ENCODE measurements around the gene TMEM273.
"Not testable (repeated sequence)": the region's sequence is repeated elsewhere in the genome, so short reads cannot be mapped to it uniquely, and the experiment has no call there.

TMEM273 gene

DNA sequence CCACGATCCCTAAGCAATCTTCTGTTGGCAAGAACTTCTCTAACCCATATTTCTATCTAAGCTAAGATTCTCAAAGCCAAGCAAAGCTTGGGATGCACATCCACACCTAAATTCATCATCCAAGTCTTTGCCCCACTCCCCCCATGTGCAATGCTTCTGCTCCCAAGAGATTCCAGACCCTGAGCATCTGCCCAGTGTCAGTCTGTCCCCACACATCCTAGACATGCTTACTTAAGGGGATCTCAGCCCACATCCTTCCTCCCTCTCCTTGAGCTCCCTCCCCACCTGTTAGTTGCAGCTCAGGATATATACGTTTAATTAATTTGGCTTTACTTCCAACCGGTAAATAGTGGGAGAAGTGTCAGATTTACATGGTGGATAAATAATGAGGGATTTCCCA, 17.0 kb upstream of the TMEM273 start:
- no peak for DNase-seq (ENCODE audit: low read depth in 2 of 2, low spot score in 1 of 2)

DNA sequence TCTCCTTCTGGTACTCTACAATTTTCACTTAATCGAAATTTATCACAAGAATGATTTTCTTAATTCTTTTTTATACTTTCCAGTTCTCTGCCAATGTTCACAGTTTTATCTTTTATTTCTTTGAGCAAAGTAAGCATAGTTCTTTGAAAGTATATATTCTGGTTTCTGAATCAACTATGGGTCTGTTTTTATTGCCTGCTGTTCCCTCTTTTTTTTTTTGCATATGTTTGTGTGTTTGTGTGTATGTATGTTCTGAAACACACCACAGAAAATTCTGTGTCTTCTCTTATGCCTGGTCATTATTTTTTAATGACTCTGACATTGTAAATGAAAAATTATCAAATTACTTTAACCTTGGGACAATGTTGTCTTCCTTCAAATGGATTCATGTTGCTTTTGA, 15.9 kb upstream of the TMEM273 start:
- DNase-seq (ENCODE audit: low read depth in 2 of 2, low spot score in 1 of 2) = no peak

DNA sequence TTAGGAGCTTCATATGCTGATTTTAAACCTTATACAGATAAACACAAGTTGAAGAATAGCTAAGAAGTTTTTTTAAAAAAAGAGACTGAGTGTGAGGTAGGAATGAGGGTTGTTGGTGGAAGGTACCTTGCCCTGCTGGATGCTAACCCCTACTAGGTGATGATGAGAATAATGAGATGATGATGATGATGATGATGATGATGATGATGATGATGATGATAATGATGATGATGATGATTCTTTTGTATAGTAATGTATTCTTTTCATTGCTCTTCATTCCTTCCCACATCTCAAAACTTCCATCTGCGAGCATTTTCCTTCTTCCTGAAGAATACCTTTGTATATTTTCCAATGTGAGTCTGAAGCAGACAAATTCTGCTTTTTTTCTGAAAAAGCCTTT, 14.1 kb upstream of the TMEM273 start:
- no peak for DNase-seq (ENCODE audit: low read depth in 2 of 2, low spot score in 1 of 2)

DNA sequence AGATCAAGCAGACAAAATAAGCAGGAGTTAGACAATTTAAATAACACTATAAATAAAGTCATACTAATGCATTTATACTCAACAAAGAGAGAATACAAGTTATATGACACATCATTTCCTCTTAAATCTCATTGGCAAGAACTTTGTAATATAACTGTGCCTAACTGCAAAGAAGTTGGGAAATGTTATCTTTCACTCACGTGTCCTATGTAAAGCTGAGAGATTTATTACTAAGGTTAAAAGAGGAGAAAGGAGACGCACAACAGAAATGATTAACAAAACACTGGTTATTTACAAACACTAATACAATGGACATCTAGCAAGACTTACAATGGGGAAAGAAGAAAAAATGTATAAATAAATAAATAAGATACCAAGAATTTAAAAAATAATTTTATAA, 12.7 kb upstream of the TMEM273 start:
- no peak for DNase-seq (ENCODE audit: low read depth in 2 of 2, low spot score in 1 of 2)

DNA sequence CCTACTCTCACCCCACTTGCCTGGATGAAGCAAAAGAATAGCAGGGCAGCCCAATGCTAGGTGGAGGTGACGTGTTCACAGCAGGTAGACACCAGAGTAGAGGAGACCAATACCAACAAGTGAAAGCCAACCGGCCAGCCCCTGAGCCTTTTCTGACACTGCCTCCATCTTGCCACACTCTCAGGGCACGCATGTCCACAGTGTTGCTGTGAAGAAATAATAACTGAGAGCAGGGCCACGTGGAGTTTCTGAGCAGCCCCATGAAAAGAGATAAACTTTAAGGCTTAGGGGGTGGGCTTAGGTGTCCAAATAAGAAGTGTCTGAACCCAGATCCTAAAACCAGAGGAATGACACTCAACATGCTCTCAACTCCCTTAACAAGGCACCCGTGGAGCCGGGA, 9.0 kb upstream of the TMEM273 start:
- no peak for DNase-seq (ENCODE audit: low read depth in 2 of 2, low spot score in 1 of 2)

DNA sequence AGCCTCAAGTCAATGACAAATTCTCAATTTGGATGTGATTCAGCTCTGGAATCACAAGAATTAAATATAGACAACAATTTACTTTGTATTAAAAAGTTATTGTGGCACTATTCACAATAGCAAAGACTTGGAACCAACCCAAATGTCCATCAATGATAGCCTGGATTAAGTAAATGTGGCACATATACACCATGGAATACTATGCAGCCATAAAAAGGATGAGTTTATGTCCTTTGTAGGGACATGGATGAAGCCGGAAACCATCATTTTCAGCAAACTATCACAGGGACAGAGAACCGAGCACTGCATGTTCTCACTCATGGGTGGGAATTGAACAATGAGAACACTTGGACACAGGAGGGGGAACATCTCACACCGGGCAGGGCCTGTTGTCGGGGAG, 7.7 kb upstream of the TMEM273 start:
- DNase-seq (ENCODE audit: low read depth in 2 of 2, low spot score in 1 of 2) = not testable (repeated sequence)

DNA sequence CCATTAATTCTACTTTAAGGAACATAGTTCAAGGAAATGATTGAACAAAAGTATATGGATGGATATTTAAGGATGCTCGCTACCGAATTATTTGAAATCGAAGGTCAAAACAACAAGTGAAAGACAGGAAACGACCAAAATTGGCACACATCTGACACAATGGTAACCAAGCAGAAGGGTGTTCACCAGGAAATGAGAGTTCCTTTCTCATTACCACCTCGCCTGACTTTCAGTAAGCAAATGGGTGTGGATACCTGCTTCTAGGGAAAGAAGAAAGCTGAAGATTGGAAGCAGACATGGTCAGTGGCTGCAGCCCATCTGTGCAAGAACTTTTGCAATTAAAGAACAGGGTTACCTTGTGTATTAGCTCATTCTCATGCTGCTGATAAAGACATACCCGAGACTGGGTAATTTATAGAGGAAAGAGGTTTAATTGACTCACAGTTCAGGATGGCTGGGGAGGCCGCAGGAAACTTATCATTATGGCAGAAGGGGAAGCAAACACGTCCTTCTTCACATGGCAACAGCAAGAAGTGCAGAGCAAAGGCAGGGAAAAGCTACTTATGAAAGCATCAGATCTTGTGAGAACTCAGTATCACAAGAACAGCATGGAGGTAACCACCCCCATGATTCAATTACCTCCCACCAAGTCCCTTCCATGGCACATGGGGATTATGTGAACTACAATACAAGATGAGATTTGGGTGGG, 6.2 kb upstream of the TMEM273 start:
- no peak for DNase-seq (ENCODE audit: low read depth in 2 of 2, low spot score in 1 of 2)

DNA sequence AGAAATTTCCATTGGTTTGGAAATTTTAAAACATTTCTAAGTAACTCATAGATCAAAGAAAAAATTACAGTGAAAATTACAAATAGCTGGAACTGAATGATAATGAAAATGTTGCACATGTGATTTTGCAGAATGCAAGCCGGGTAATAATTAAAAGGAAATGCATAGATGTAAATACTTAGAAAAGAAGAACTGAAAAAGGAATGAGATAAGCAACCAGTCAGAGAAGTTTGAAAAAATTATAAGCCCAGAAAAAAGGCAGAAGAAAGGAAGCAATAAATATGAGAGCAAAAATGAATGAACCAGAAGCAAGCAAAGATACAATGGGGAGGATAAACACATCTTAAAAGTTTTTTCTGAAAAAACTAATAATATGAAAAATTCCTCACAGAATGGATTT, 3.2 kb upstream of the TMEM273 start:
- no peak for DNase-seq (ENCODE audit: low read depth in 2 of 2, low spot score in 1 of 2)

DNA sequence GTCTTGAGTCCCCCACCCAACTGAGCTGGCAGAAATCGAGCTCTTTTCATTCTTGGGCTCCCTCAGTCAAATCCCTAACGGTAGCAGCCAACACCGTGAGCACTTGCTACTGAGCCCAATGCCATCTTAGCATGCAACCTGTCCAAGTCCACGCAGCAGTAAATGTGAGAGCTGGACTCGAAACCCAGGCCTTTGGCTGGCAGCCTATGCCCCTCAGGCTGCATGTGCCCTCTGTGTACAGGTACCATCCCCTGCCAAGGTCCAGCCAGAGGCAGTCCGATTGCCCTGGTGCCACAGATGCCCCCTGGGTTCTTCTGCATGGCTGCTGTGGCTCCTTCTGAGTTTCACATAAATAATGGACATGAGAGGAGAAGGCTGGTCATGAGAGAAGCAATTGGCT, 1.2 kb upstream of the TMEM273 start:
- DNase-seq (ENCODE audit: low read depth in 2 of 2, low spot score in 1 of 2) = no peak

DNA sequence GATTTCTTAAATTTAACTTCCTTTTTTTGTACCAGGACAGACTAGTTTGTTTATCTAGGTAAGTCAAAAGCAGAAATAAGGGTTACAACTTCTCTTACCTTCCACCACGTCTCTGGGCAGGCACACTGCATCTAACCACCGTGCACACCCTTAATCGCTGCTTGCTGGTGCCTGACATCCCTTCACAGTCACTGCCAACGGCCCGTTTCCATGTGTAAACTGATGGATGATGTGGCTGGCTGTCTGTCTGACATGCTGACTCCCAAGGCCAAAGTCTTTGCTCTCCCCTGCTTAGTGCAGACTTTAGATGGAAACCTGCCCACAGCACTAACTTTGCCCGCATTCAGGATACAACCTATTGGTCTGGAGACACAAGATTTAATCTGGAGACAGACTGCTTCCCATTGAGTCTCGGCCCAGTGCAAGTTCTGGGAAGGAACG, 1.1 kb downstream of the TMEM273 start:
- DNase-seq (ENCODE audit: low read depth in 2 of 2, low spot score in 1 of 2) = no peak

DNA sequence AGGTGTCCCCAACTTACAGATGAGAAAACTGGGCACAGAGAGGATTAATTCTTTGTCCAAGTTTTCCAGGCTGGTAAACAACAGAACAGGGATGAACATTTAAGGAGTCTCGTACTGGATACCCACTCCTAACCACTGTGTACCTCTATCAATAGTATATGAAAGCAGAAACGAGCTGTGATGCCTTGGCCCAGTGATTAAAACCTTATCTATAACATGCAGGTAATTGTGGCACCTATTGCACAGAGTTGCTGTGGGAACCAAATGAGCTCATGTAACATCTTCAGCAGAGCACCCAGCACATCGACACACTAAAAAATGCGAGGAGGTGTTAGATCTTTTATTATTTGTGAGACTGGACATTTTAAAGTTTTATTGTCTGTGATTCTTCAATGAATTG, 1.6 kb downstream of the TMEM273 start:
- no peak for DNase-seq (ENCODE audit: low read depth in 2 of 2, low spot score in 1 of 2)

DNA sequence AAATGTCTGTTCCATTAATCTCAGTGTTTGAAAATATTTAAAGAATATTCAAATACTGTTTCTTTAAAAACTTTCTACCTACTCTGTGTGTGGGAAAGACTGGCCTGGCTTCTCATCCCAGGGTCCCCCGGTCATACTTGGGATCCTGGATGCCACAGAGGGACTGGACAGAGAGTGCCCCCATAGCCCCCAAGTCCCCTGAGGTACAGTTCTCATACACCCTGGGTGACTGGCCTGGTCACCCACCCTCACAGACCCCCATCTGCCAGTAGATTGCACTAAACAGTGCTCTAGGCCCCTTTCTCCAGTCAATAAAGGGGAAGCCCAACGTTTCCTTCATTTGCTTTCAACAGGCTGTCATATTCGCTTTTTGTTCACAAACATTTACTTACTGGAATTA, 3.0 kb downstream of the TMEM273 start:
- no peak for DNase-seq (ENCODE audit: low read depth in 2 of 2, low spot score in 1 of 2)

DNA sequence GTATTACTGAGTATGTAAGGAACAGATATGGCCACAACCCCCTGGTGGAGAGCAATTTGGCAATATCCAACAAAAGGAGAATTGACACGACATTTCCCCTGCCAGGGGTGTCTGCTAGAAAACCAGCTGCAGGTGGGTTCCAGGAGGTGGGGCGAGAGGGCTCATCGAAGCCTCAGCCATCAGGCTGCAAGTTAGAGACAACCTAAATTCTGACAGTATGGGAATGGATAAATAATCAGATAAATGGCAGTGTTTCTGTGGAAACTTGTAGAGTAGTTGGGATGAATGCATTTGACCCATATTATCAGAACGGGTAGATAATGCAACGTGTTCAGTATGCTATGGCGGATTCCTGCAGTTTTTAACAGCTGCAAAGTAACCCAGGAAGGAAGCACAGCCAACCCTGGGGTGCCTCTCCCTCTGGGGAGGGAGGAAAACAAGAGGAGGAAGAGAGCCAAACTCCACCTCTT, 3.5 kb downstream of the TMEM273 start:
- no peak for DNase-seq (ENCODE audit: low read depth in 2 of 2, low spot score in 1 of 2)

DNA sequence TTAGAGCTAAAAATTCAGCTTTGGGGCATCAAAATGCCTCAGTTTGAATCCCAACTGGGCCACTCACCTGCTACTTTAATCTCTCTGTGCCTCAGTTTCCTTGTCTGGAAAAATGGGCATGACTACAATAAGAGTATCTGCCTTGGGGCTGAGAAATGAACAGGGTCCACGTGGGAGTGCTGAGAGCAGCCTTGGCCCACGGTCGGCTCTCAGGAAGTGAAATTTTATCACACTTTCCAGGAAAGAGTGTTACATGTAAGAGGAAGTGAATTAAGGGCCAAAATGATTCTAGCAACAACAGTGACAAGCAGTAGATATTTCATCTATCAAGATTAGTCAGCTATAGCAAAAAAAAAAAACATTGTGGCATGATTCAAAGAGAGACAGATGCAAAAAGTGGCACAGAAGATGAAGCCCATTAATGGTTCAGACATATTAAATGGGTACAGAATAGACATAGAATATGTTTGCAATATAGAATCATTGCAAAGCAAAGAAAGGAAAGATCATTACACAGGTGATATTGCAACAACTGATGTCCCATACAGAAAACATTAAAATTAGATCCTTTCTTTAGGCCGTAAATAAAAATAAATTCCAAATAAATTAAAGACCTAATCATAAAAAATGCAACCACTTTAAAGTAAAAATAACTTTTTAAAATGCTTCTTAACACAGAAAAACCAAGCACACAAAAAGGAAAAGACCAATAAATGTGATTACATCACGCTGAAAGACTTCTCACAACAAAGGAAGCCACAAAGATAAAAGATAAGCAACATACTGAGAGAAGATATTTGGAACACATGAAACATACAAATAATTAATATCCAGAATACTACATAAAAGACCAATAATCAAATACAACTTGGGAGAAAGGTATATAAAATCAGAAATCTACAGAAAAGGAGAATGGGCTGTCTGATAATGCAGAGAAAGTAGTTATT, 4.3 kb downstream of the TMEM273 start:
- no peak for DNase-seq (ENCODE audit: low read depth in 2 of 2, low spot score in 1 of 2)

DNA sequence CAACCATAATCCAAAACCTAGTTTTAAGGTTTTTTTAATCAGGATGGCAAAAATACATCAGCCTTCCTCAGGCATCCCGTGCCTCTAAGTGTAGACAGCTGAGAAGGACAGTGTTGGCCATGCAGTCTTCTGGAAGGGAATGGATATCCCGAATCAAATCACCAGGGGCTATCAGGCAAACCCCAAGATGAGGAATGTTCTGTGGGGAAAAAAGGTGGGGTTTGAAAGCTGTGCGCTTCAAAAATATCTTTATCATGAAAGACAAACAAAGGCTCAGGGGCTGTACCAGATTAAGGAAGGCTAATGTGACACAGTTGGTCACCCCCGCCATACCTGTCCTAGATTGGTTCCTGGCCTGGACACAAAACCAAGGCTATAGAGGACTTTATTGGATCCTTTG, 5.4 kb downstream of the TMEM273 start:
- DNase-seq (ENCODE audit: low read depth in 2 of 2, low spot score in 1 of 2) = no peak

DNA sequence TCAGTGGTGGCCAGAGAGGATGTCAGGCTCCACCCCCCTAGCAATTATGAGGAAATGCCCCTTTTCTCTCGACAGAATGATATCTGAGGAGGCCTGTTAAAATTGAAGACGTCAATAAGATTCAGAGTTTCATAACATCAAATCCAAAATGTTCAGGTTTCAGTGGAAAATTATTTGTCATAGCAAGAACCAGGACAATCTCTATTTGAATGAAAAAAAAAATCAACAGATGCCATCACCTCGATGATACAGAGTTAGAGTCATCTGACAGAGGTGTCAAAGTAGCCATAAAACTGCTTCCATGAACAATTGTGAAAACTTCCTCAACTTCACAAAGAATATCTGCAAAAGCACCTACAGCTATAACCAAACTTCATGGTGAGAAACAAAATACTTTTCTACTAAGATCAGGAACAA, 7.7 kb downstream of the TMEM273 start:
- no peak for DNase-seq (ENCODE audit: low read depth in 2 of 2, low spot score in 1 of 2)

DNA sequence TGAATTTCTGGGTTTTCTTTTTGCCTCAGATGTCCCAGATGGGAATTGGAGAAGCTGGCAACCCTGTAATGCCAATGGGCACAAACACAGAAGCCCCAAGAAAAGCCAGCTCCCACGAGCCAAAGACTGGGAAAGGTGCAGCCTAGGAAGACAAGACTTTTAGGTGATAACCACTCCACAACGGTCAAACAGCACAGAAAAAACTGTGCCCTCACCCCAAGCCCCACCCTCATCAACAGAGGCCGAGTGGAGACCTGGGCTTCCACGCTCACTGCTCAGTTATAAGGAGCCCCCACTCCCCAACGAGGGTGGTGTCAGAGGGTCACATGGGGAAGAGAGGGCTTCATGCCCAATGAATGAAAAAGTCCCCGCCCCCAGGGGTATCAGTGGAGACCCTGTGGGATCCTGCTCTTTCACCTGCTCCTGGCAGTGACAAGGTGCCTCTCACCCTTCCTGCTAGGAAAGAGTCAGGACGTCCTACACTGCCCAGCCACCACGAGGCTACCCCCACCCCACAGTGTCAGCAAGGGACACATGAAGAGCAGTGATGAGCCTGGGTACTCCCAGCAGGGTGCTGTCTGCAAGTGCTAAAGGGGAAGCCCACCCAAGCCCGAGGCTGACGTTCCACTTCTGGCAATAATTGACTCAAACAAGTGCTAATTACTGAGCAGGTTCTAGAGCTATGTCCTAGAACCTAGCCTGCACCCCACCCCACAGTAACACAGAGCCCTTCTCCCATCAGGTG, 8.3 kb downstream of the TMEM273 start:
- DNase-seq (ENCODE audit: low read depth in 2 of 2, low spot score in 1 of 2) = no peak

DNA sequence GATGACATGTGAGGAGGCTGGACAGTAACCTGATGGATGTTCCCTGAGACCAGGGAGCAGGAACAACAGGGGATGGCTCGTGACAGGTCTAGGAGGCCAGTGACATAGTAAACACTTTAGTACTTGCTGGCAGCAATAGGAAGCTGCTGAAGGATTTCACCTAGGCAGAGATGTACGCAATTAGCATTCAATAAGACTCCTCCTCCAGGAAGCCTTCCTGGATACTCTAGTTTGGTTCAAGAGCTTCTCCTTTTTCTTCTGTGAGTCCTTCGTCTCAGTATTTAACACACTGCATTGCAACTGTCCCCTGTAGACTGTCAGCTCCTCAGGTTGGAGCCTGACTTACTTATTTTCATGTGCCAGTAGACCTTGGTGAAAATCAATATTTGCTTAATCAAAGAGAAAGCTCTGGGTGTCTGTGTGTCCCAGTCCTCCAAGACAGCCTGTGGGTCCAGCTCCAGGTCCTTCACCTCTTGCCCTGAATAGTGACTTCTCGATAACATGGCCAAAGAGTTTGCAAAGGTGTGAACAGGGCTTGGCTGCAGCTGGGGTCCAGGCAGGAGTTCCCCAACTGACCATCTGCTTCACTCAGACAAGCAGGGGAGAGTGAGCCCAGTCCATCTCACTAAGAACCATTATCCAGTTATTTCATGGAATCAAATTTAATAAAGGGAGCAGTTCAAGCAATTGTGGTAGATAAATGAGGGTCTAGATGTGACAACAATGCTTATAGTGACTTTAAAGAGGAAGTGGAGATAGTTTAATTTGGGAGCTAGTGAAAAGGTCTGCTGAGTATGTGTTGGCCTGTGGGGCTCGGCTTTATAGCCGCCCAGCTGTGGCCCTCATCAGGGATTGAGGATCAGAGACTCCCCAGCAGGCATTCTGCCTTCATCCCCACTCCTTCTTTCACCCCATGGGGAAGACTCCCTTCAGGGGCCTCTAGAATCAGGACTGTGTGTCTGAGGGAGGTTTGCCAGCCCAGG, 9.4 kb downstream of the TMEM273 start:
- no peak for DNase-seq (ENCODE audit: low read depth in 2 of 2, low spot score in 1 of 2)

DNA sequence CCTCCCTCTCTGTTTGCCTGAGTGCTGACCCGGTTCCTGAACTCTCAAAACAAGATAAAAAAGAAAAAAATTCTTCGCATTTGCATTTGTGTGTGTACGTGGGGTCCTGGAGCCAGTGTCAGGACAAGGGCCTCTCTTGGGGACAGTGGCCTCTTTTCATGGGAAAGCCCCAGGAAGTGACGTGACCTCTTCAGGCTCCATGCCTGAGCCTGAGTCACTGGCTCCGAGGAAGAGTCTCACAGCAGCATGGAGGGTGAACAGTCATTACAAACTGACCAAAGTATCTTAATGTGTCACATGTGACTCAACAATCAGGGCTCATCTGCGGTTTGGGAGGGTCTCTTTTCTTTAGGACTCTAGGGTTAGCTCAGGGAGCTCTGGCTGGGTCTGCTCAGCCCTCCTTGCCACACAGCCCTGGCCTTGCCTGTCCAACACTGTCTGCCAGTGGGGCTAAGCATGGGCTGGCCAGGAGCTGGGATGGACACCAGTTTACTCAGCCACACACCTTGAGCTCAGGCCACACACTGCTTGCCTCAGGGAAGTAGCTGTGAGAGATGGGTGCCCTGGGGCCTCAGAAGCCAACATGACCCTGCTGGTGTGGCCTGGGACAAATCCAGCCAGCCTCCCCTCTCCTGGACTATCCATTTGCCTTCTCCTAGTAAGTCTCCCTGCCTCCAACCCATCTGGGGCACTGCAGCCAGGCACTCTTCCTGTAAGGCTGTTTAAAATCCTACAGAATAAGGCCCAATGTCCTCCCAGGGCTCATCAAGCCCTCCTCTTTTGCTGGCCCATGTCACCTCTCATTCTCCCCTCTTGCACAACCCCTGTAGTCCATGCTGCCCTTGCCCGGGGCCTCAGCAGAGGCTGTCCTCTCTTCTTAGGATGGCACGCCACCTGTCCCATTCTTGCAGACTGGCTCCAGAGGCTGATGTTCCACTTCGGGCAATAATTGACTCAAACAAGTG, 10.5 kb downstream of the TMEM273 start:
- no peak for DNase-seq (ENCODE audit: low read depth in 2 of 2, low spot score in 1 of 2)

Data from stimulated activated CD8-positive, alpha-beta memory T cell treated with anti-CD3 and anti-CD28 coated beads, Interleukin-4, amount 100 ng/mL, for 4 hours (primary cell).